GM23338 (cell line): ENCODE measurements around the gene PTPN9. TPM values are rescaled to one million over a fixed set of nuclear protein-coding genes. Genes with fewer than 3 reads are reported as not detected.

Experiments
- ATAC-seq: fragments of 200-7000 bp; cut with Tn5 transposase; 3 replicates; pipeline ENCODE4 v1.9.1; 2020
- DNase-seq: peaks from one replicate; pipeline ENCODE4 v3.0.0-alpha.2; 2015; ENCODE audit warnings: low spot score
- H2AFZ ChIP-seq: fragments of 200-600 bp; sonication (generic); 2 replicates; pipeline ENCODE4 v1.8.0; 2016; ENCODE audit warnings: antibody characterized with exemption, mild to moderate bottlenecking, moderate library complexity
- H3F3A ChIP-seq: fragments of 200-600 bp; sonication (generic); replicated peaks from 2 replicates; pipeline ENCODE4 v1.8.0; 2017; ENCODE audit warnings: antibody characterized with exemption, mixed run types, low read depth
- H3K27ac ChIP-seq: fragments of 200-600 bp; sonication (generic); 2 replicates; pipeline ENCODE4 v1.6.1; 2016; ENCODE audit warnings: low read depth
- H3K27me3 ChIP-seq: fragments of 200-600 bp; sonication (generic); 2 replicates; pipeline ENCODE4 v1.8.0; 2016; ENCODE audit warnings: mild to moderate bottlenecking, mixed run types, moderate library complexity; ENCODE audit not compliant: insufficient read depth
- H3K36me3 ChIP-seq: fragments of 200-600 bp; sonication (generic); 2 replicates; pipeline ENCODE4 v1.8.0; 2016; ENCODE audit warnings: mild to moderate bottlenecking; ENCODE audit not compliant: insufficient read depth
- H3K4me1 ChIP-seq: fragments of 200-600 bp; sonication (generic); 2 replicates; pipeline ENCODE4 v1.8.0; 2016; ENCODE audit warnings: mild to moderate bottlenecking, moderate library complexity; ENCODE audit not compliant: insufficient read depth
- H3K4me2 ChIP-seq: fragments of 200-600 bp; sonication (generic); 2 replicates; pipeline ENCODE4 v1.7.1; 2017; ENCODE audit warnings: mixed run types
- H3K4me3 ChIP-seq: fragments of 200-600 bp; sonication (generic); 2 replicates; pipeline ENCODE4 v1.6.1; 2016; ENCODE audit warnings: mixed run types
- H3K79me2 ChIP-seq: fragments of 200-600 bp; sonication (generic); replicated peaks from 2 replicates; pipeline ENCODE4 v1.8.0; 2017; ENCODE audit warnings: mild to moderate bottlenecking; ENCODE audit not compliant: insufficient read depth
- H3K9me2 ChIP-seq: fragments of 200-600 bp; sonication (generic); 2 replicates; pipeline ENCODE4 v1.8.0; 2017; ENCODE audit not compliant: insufficient read depth
- H4K20me1 ChIP-seq: fragments of 200-600 bp; sonication (generic); replicated peaks from 2 replicates; pipeline ENCODE4 v1.8.0; 2017; ENCODE audit warnings: mild to moderate bottlenecking; ENCODE audit not compliant: insufficient read depth
- H3K27ac Mint-ChIP-seq: 2 replicates; pipeline ENCODE4 v1.8.0; 2020; ENCODE audit warnings: inconsistent platforms, mild to moderate bottlenecking, moderate library complexity, mixed read lengths
- H3K27me3 Mint-ChIP-seq: 3 replicates; pipeline ENCODE4 v1.8.0; 2022; ENCODE audit warnings: low read depth, mild to moderate bottlenecking, moderate library complexity, mixed read lengths, inconsistent platforms; ENCODE audit not compliant: insufficient read depth, poor library complexity
- H3K36me3 Mint-ChIP-seq: 3 replicates; pipeline ENCODE4 v1.8.0; 2021; ENCODE audit warnings: low read depth, mild to moderate bottlenecking, inconsistent platforms, moderate library complexity, mixed read lengths
- H3K4me1 Mint-ChIP-seq: 3 replicates; pipeline ENCODE4 v1.8.0; 2020; ENCODE audit warnings: mild to moderate bottlenecking, inconsistent platforms, mixed read lengths
- H3K4me3 Mint-ChIP-seq: 3 replicates; pipeline ENCODE4 v1.8.0; 2021; ENCODE audit warnings: moderate library complexity, mild to moderate bottlenecking, inconsistent platforms, mixed read lengths
- H3K9me3 Mint-ChIP-seq: 3 replicates; pipeline ENCODE4 v1.8.0; 2020; ENCODE audit warnings: moderate library complexity, mild to moderate bottlenecking, inconsistent platforms, mixed read lengths
- EZH2 ChIP-seq: fragments of 200-600 bp; sonication (generic); IDR thresholded peaks from one replicate; pipeline ENCODE4 v1.8.0; 2017; ENCODE audit warnings: antibody characterized with exemption, mild to moderate bottlenecking, low read depth; ENCODE audit not compliant: unreplicated experiment
- polyA plus RNA-seq: library from polyadenylated mRNA; unstranded; fragments of >200 nt; fragmentation: Nextera tagmentation; extraction: Ambion mirVana; gene quantifications from 2 replicates; pipeline ENCODE4 v1.2.1, GENCODE V29; 2016
- total RNA-seq: library from RNA; depleted of rRNA; stranded (reverse); fragments of >200 nt; shearing (Covaris generic); gene quantifications from 2 replicates; pipeline ENCODE4 v1.2.3, GENCODE V29; 2014
- TF ChIP-seq, protein P1 (sequence below), 2 experiments: fragments of 200-600 bp in 1 of 2; sonication (generic) in 1 of 2; conservative IDR thresholded peaks; 2 replicates each; pipeline versions ENCODE4 v1.5.1 to v1.6.1; 2016 to 2017; ENCODE audit warnings: antibody characterized with exemption in 2 of 2, low read depth in 2 of 2, mild to moderate bottlenecking in 2 of 2, moderate library complexity in 1 of 2
- TF ChIP-seq, protein P2 (sequence below): fragments of 250-450 bp; sonication (Bioruptor Pico); IDR thresholded peaks from 2 replicates; pipeline ENCODE4 v1.5.0; 2020; ENCODE audit warnings: mild to moderate bottlenecking, moderate library complexity

Gene PTPN9
- total and polyA plus RNA-seq, 2 experiments from 2014 or later: 12.1 to 32.7 TPM

DNA sequence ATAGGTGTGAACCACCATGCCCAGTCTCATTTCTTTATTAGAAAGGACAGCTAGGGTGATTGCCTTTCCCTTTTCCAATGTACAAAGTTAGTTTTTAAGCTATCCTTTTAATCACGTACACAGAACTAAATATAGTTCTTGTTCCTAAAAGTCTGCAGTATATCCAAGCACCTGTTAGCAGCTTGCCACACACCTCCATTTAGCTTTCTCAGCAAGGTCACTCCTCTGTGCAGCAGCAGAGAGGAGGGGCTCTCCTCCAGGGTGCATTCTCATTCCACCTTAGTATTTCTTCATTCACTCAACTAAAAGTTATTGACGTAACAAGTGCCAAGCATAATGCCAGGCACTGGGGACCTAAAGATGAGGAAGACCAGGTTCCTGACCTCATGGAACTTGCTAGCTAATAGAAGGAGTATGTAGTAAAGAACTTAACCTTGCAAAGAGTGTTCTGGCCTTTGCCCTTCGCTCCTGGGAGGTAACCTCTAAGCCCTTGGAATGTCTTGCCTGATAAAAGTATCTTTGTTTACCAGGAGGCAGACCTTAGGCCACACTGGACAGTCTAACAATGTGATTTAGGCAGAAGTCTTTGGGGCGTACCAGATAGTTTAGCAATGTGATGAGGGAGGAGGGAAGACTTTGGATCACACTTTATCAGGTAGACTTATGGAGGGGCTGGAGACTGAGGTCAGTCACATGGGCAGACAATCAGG lies 12.7 kb upstream of the PTPN9 start:
- Mint-ChIP-seq H3K27me3 (peaks cover 9% of the 10 kb centered on the region), H3K4me1 (no peaks in the 10 kb centered on the region), H3K36me3 (peaks cover 13% of the 10 kb centered on the region), H3K4me3 (no peak overlapping the region), H3K27ac (0 out of 2 replicates have a peak overlapping the region, but pooled peaks have one; percentile 46), H3K9me3 (no peaks in the 10 kb centered on the region)
- no peaks in the 10 kb centered on the region for H3K27me3 ChIP-seq
- H3K4me1 ChIP-seq: no peaks in the 10 kb centered on the region
- H3K79me2 ChIP-seq: no peaks in the 10 kb centered on the region
- H2AFZ ChIP-seq: no peak overlapping the region
- peak overlapping the region; percentile 42; the same call in 1 of the 2 replicates for H3K27ac ChIP-seq
- H3K9me2 ChIP-seq: no peaks in the 10 kb centered on the region
- TF ChIP-seq, protein P1, sequence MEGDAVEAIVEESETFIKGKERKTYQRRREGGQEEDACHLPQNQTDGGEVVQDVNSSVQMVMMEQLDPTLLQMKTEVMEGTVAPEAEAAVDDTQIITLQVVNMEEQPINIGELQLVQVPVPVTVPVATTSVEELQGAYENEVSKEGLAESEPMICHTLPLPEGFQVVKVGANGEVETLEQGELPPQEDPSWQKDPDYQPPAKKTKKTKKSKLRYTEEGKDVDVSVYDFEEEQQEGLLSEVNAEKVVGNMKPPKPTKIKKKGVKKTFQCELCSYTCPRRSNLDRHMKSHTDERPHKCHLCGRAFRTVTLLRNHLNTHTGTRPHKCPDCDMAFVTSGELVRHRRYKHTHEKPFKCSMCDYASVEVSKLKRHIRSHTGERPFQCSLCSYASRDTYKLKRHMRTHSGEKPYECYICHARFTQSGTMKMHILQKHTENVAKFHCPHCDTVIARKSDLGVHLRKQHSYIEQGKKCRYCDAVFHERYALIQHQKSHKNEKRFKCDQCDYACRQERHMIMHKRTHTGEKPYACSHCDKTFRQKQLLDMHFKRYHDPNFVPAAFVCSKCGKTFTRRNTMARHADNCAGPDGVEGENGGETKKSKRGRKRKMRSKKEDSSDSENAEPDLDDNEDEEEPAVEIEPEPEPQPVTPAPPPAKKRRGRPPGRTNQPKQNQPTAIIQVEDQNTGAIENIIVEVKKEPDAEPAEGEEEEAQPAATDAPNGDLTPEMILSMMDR (conservative IDR thresholded peaks at IDR 0.05; ENCODE audit: low read depth in 2 of 2): no peak
- TF ChIP-seq EZH2: no peak
- TF ChIP-seq, protein P2, sequence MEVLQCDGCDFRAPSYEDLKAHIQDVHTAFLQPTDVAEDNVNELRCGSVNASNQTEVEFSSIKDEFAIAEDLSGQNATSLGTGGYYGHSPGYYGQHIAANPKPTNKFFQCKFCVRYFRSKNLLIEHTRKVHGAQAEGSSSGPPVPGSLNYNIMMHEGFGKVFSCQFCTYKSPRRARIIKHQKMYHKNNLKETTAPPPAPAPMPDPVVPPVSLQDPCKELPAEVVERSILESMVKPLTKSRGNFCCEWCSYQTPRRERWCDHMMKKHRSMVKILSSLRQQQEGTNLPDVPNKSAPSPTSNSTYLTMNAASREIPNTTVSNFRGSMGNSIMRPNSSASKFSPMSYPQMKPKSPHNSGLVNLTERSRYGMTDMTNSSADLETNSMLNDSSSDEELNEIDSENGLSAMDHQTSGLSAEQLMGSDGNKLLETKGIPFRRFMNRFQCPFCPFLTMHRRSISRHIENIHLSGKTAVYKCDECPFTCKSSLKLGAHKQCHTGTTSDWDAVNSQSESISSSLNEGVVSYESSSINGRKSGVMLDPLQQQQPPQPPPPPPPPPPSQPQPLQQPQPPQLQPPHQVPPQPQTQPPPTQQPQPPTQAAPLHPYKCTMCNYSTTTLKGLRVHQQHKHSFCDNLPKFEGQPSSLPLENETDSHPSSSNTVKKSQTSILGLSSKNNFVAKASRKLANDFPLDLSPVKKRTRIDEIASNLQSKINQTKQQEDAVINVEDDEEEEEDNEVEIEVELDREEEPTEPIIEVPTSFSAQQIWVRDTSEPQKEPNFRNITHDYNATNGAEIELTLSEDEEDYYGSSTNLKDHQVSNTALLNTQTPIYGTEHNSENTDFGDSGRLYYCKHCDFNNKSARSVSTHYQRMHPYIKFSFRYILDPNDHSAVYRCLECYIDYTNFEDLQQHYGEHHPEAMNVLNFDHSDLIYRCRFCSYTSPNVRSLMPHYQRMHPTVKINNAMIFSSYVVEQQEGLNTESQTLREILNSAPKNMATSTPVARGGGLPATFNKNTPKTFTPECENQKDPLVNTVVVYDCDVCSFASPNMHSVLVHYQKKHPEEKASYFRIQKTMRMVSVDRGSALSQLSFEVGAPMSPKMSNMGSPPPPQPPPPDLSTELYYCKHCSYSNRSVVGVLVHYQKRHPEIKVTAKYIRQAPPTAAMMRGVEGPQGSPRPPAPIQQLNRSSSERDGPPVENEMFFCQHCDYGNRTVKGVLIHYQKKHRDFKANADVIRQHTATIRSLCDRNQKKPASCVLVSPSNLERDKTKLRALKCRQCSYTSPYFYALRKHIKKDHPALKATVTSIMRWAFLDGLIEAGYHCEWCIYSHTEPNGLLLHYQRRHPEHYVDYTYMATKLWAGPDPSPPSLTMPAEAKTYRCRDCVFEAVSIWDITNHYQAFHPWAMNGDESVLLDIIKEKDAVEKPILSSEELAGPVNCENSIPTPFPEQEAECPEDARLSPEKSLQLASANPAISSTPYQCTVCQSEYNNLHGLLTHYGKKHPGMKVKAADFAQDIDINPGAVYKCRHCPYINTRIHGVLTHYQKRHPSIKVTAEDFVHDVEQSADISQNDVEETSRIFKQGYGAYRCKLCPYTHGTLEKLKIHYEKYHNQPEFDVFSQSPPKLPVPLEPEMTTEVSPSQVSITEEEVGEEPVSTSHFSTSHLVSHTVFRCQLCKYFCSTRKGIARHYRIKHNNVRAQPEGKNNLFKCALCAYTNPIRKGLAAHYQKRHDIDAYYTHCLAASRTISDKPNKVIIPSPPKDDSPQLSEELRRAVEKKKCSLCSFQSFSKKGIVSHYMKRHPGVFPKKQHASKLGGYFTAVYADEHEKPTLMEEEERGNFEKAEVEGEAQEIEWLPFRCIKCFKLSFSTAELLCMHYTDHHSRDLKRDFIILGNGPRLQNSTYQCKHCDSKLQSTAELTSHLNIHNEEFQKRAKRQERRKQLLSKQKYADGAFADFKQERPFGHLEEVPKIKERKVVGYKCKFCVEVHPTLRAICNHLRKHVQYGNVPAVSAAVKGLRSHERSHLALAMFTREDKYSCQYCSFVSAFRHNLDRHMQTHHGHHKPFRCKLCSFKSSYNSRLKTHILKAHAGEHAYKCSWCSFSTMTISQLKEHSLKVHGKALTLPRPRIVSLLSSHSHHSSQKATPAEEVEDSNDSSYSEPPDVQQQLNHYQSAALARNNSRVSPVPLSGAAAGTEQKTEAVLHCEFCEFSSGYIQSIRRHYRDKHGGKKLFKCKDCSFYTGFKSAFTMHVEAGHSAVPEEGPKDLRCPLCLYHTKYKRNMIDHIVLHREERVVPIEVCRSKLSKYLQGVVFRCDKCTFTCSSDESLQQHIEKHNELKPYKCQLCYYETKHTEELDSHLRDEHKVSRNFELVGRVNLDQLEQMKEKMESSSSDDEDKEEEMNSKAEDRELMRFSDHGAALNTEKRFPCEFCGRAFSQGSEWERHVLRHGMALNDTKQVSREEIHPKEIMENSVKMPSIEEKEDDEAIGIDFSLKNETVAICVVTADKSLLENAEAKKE: no peak
- no peak overlapping the region for H3K4me2 ChIP-seq
- H3K36me3 ChIP-seq: no peaks in the 10 kb centered on the region
- DNase-seq (no peak), ATAC-seq (no peak)
- H3K4me3 ChIP-seq: no peak overlapping the region
- no peaks in the 10 kb centered on the region for H4K20me1 ChIP-seq
- H3F3A ChIP-seq: 0 out of 2 replicates have a peak, but pooled peaks cover 3% of the 10 kb centered on the region
